ENCODE data around the gene BACE2.
"Not testable (repeated sequence)": the region's sequence is repeated elsewhere in the genome, so short reads cannot be mapped to it uniquely, and the experiment has no call there.

The BACE2 gene

DNA sequence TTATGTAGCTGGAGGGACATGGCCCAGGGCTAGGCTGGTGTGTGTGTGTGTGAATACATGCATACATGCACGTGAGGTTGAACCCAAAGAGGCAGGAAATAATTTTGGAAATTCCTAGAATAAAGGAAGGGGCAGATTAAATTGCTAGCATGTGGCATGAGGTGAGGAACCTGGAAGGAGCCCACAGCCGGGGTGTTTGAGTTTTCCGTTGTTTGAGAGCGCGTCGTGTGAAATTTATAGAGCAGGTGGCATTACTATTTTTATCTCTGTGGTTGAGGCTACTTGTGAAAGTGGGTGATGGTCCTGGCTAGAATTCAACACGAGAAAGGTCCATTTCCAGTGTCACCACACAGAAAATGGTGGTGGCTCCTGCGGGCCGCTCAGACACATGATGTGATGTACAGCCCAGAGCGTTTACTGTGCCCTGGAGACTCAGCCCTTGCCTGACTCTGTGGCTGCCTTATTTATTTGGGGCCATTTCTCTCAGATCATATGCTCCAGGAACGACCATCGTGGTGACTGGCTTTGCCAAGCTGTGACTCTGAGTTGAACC is 48.0 kb downstream of the BACE2 start:
- DNase-seq (ENCODE audit: low read depth in 3 of 3): no peak

- no peak for DNase-seq (ENCODE audit: low read depth in 3 of 3)
Measured at GRCh38 chr21:41216486-41216885, 48.5 kb downstream of the BACE2 start.

DNA sequence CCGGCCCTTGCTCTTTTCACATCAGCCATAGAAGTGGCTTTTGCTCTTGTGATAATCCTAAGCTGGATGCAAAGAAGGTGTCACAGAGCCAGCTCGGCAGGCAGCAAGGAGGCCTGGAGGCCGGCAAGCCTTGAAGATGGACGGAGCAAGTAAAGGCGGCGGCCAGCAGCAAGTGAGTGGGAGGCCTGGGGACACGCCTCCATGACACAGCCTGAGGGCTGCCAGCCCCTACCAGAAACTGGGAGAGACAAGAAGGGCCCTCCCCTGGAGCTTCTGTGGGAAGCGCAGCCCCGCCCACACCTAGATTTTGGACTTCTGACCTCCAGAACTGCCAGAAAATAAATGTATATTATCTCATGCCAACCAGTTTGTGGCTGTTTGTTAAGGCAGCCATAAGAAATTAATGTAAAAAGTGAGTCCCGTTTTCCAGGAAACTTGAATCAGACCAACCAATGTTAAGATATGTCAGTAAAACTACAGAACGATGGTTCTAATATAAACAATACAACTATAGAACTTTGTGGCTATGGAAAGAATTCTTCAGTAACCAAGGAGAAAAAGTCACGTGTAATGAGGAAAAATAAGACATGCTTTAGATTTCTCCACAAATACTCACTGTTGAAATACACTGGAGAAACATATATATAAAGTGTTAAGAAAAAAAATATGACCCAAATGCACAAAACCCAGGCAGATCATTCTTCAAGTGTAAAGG is 49.9 kb downstream of the BACE2 start:
- DNase-seq (ENCODE audit: low read depth in 3 of 3): no peak

- DNase-seq (ENCODE audit: low read depth in 3 of 3): no peak
Measured at GRCh38 chr21:41219498-41220207, 51.7 kb downstream of the BACE2 start.

- no peak for DNase-seq (ENCODE audit: low read depth in 3 of 3)
Measured at GRCh38 chr21:41220208-41220733, 52.3 kb downstream of the BACE2 start.

DNA sequence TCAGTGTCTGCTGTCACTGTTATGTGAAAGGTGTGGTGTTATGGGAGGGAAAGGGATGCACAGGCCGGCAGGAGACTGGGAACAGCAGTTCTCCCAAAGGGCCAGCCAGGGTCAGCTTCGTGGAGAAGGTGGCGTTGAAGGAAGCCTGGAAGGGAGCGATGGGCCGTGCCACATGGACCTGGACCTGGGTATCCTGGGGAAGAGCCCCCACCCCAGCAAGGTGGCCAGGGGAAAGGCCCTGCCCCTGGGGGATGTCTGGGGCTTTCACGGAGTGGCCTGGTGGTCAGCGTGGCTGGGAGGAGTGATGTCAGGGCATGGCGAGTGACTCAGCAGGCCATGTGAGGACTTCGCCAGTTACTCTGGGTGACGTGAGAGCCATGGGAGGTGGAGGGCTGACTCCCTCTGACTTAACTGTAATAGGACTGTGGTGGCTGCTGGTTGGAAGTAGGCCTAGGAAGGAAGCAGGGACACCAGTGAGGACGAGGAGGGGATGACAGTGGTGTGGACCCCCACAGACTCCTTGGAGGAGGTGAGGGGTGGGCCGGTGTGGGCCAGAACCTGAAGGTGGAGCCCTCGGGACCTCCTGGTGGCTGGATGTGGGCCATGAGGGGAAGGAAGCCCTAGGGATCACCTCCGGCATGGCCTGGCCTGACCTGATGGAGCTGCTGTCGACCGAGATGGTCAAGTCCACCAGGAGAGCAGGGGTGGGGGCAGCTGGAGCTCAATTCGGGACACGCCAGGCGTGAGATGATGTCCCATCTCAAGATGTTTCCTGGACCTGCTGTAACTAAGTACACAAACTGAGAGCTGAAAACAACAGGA is 54.5 kb downstream of the BACE2 start:
- no peak for DNase-seq (ENCODE audit: low read depth in 3 of 3)

DNA sequence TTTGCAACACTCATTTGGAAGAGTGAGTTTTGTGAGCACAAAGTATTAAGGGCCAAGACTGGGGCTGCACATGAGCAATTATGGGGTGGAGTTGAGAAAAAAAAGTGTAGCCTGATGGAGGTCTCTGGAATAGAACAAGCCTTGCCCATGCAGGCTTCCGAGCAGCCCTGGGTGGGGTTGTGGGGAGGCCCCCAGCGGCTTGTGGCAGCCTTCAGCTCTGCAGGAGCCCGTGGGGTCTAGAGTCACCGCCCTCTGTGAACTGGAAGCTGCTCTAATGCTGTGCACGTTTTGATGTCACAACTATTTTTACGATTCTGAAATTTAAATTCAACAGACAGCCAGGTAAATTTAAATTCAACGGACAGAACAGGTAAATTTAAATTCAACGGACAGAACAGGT is 58.9 kb downstream of the BACE2 start:
- DNase-seq (ENCODE audit: low read depth in 3 of 3): no peak

DNA sequence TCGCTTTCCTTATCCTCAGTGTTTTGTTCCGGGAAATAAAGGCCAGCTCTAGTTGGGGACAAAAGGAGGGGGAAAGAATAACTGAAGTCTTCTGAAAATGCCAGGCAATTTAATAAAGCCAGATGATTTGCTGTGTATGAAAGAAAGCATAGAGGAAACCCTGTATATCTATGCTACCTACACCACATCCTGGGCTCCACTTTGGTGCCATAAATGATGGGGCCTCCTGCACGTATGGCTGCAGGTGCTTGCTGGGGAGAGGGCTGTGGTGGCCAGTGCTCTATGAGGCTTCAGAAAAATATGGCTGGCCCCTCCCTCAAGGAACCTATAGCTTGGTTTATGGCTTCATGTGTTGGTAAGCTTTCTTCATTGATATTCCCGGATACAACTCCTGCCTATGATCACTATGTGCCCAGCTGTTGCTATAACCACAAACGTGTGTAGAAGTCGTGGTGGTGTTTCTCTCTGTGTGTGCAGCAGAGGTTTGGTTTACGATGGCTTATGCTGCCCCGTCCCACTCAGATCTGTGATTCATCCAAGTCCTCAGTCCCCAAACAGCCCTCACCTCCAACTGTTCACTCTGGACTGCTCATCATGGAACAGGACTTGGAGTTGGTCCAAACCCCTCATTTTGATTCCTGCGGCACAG is 59.5 kb downstream of the BACE2 start:
- DNase-seq (ENCODE audit: low read depth in 3 of 3): no peak

- DNase-seq (ENCODE audit: low read depth in 3 of 3): no peak
Measured at GRCh38 chr21:41228006-41228370, 60.0 kb downstream of the BACE2 start.

DNA sequence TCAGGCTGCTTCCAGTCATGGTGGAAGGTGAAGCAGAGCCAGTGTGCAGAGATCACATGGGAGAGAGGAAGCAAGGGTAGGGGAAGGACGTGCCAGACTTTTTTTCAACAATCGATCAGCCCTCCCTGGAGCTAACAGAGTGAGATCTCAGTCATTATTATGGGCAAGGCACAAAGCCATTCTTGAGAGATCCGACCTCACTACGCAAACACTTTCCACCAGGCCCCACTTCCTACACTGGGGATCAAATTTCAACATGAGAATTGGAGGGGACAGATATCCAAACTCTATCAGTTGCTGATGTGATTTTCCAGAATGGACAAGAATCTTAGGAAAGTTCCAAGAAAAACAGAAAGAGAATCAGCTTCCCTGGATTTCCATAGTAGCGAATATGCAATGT is 60.5 kb downstream of the BACE2 start:
- no peak for DNase-seq (ENCODE audit: low read depth in 3 of 3)

DNA sequence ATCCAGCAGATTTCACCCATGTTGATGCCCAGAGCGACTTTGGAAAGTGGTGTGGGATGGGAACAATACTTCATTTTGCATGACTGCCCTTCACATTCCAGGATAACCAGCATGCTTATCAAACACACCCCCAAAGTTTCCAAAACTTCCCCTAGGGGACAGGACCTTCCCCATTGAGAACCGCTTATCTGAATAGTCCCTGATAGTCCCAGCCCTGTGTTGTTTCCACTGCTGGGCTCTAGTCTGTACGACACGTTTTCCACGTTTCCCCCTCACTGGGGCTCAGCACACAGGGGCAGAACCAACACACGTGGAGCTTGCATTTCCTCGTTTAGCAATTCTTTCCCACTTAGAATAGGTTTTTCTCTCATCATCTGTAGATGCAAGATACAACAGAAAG is 61.0 kb downstream of the BACE2 start:
- DNase-seq (ENCODE audit: low read depth in 3 of 3): no peak

- DNase-seq (ENCODE audit: low read depth in 3 of 3): no peak
Measured at GRCh38 chr21:41229509-41230248, 61.7 kb downstream of the BACE2 start.

GRCh38 chr21:41230497-41230896 is 62.5 kb downstream of the BACE2 start:
- no peak for DNase-seq (ENCODE audit: low read depth in 3 of 3)

- DNase-seq (ENCODE audit: low read depth in 3 of 3): no peak
Measured at GRCh38 chr21:41231060-41231459, 63.1 kb downstream of the BACE2 start.

GRCh38 chr21:41232013-41232412 is 64.1 kb downstream of the BACE2 start:
- no peak for DNase-seq (ENCODE audit: low read depth in 3 of 3)

GRCh38 chr21:41233916-41234315 is 66.0 kb downstream of the BACE2 start:
- no peak for DNase-seq (ENCODE audit: low read depth in 3 of 3)

DNA sequence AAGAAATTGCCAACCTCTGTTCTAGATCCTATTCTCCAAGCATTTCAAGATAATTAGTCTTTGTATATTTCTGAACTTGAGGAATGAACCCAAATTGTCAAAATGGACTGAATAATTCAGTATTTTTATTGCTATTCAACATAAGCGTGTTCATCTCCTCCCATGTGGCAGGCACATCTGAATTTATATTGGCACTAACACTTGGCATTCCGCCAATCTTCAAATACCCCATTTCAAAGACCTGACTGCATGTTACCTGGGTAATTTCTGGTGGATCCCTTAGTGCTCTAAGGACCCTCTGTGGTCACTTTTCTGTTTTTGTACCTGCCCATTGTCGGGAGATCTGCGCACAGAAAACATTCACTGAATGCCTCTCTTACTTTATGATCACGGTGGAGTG is 66.6 kb downstream of the BACE2 start:
- no peak for DNase-seq (ENCODE audit: low read depth in 3 of 3)

DNA sequence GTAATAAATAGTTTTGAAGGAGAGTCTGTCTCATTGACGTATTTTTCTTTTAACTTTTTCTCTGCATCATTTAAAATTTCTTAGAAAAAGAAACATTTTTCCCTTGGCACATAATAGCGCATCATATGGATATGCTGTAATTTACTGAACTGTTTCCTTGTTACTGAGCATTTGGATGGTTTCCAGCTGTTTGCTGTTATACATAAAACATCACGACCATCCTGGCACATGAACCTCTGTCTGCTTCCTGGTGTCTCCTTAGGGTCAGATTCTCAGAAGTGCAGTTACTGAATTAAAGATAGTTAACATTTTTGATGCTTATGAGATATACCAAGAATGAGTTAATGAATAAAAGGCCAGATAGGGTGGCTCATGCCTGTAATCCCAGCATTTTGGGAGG is 67.2 kb downstream of the BACE2 start:
- DNase-seq (ENCODE audit: low read depth in 3 of 3): no peak

DNA sequence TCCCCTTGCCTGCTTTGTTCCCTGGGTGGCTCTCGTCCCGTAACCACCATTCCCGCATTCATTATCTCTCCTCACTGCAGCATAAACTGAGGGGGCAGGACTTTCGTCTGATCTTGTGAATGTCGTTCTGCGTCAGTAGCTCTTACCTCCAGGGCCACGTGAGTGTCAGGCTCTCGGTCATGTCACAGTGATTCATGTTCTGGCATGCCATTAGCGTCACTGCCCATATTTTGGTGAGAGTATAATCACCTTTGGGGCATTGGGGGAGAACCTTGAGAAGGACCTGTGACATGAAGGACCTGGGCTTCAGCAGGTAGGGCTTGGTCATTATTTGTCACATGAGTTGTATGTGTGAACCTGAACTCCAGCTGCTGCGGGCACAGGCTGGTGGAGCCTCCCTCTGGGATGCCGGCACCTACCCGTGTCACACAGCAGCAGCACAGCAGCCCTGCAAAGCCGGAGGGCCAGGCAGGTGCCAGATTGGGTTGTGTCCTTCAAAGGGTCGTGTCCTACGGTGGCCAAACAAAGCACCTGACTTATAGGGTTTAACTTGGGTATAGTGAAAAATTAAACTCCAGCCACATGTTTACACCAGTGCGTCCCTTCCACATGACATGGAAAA is 68.5 kb downstream of the BACE2 start:
- DNase-seq (ENCODE audit: low read depth in 3 of 3): no peak

DNA sequence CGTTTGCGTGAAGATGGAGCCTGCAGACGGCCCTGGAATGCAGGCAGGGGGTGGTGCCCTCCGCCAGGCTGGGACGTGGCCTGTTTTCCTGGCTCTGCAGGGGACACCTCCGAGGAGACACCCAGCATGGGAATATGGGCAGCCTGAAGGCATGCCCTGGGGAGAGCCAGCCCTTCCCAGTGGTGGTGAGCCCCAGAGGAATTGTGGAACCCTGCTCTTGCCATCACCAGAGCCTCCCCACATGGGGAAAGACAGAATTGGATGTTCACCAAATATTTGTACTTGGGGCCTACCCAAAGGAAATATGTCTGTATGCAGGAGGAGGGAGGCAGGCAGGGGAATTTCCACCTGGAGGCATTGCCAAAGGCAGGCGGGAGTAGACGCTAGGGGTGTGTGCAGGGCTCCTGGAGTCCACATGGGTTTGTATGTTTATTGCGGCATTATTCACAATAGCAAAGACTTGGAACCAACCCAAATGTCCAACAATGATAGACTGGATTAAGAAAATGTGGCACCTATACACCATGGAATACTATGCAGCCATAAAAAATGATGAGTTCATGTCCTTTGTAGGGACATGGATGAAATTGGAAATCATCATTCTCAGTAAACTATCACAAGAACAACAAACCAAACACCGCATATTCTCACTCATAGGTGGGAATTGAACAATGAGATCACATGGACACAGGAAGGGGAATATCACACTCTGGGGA is 70.3 kb downstream of the BACE2 start:
- not testable (repeated sequence) for DNase-seq (ENCODE audit: low read depth in 3 of 3)

All from stimulated activated CD4-positive, alpha-beta T cell treated with anti-CD3 and anti-CD28 coated beads, TNF-alpha, amount 100 ng/mL, for 48 hours (primary cell).